K562 (cell line): ENCODE results near the gene TMEM72. TPM values are rescaled to one million over a fixed set of nuclear protein-coding genes. Genes with fewer than 3 reads are reported as not detected.

Source experiments
- ATAC-seq: fragments of 200-7000 bp; cut with Tn5 transposase; 3 replicates; pipeline ENCODE4 v1.9.1; 2020; ENCODE audit warnings: moderate library complexity
- BruUV-seq: library from RNA; stranded (reverse); fragments of 400-500 nt; replicated peaks from 2 replicates; lab custom pipeline; 2021; lab: Mats Ljungman, UMichigan
- CTCF ChIA-PET: fragments of 300-600 bp; formaldehyde crosslinking; extraction: SDS; loops from one replicate; lab custom pipeline; 2021; ENCODE audit warnings: low intra/inter-chr PET ratio; lab: Yijun Ruan, JAX
- POLR2A ChIA-PET: fragments of 300-600, 350-650 bp; sonication (Branson Sonifier 250); formaldehyde crosslinking; extraction: SDS; loops from one replicate; lab custom pipeline; 2021; ENCODE audit warnings: antibody characterized with exemption, inconsistent platforms; lab: Yijun Ruan, JAX
- DNase-seq, 4 experiments: peaks; one replicate each; pipeline versions ENCODE4 v3.0.0 to v3.0.0-alpha.2; 2011 to 2018; ENCODE audit warnings: low spot score in 3 of 4, mixed read lengths in 3 of 4; ENCODE audit errors: extremely low read depth in 1 of 4
- FAIRE-seq: peaks from 2 replicates; lab custom pipeline; 2011; peaks lifted over from hg19 to GRCh38; lab: Jason Lieb, UNC
- H2AFZ ChIP-seq: 2 replicates; pipeline ENCODE4 v1.6.0; 2011; ENCODE audit warnings: low read depth, low read length, control low read depth, inconsistent platforms
- H3K27ac ChIP-seq: fragments of 200-600 bp; 3 replicates; pipeline ENCODE4 v1.8.0; 2011; ENCODE audit warnings: low read depth, mild to moderate bottlenecking, control low read depth, inconsistent platforms, low read length, moderate library complexity, mixed read lengths; ENCODE audit errors: extremely low read depth
- H3K27me3 ChIP-seq, 2 experiments: fragments of 300-600 bp in 1 of 2; 2 replicates in 1 of 2; 3 replicates in 1 of 2; pipeline versions ENCODE4 v1.6.0 to v1.8.0; 2011; ENCODE audit warnings: inconsistent platforms in 2 of 2, low read length in 2 of 2, mild to moderate bottlenecking in 1 of 2, mixed read lengths in 1 of 2, moderate library complexity in 1 of 2; ENCODE audit not compliant: control insufficient read depth in 2 of 2, insufficient read depth in 2 of 2
- H3K36me3 ChIP-seq: fragments of 300-600 bp; 3 replicates; pipeline ENCODE4 v1.8.0; 2011; ENCODE audit warnings: mild to moderate bottlenecking, low read length, inconsistent platforms; ENCODE audit not compliant: control insufficient read depth, insufficient read depth
- H3K4me1 ChIP-seq, 2 experiments: fragments of 200-600 bp in 1 of 2; replicated peaks in 1 of 2; 2 replicates in 1 of 2; 3 replicates in 1 of 2; pipeline versions ENCODE4 v1.5.1 to v1.8.0; 2011; ENCODE audit warnings: inconsistent platforms in 2 of 2, low read length in 2 of 2, mild to moderate bottlenecking in 1 of 2, mixed read lengths in 1 of 2, moderate library complexity in 1 of 2; ENCODE audit not compliant: control insufficient read depth in 2 of 2, insufficient read depth in 2 of 2
- H3K4me2 ChIP-seq: 2 replicates; pipeline ENCODE4 v1.6.1; 2011; ENCODE audit warnings: low read length, control low read depth, inconsistent platforms, mixed read lengths; ENCODE audit not compliant: insufficient read depth
- H3K4me3 ChIP-seq: fragments of 200-600 bp; sonication (generic), shearing (Covaris generic); 2 replicates; pipeline ENCODE4 v1.5.1; 2016; ENCODE audit warnings: control low read depth, inconsistent platforms
- H3K79me2 ChIP-seq: fragments of 200-600 bp; 3 replicates; pipeline ENCODE4 v1.8.0; 2011; ENCODE audit warnings: low read length, inconsistent platforms; ENCODE audit not compliant: control insufficient read depth, insufficient read depth
- H3K9ac ChIP-seq, 2 experiments: 2 replicates each; pipeline versions ENCODE4 v1.6.0 to v1.6.1; 2011; ENCODE audit warnings: low read depth in 2 of 2, low read length in 2 of 2, control low read depth in 1 of 2, inconsistent platforms in 1 of 2, mild to moderate bottlenecking in 1 of 2, mixed read lengths in 1 of 2; ENCODE audit not compliant: insufficient read depth in 1 of 2
- H3K9me1 ChIP-seq: one replicate; pipeline ENCODE4 v1.6.0; 2011; ENCODE audit warnings: inconsistent platforms, mild to moderate bottlenecking, low read length, moderate library complexity; ENCODE audit not compliant: control insufficient read depth, insufficient read depth
- H3K9me3 ChIP-seq: replicated peaks from 2 replicates; pipeline ENCODE4 v1.5.1; 2011; ENCODE audit warnings: low read depth, low read length, inconsistent platforms; ENCODE audit not compliant: control insufficient read depth, insufficient read depth
- H4K20me1 ChIP-seq: replicated peaks from 2 replicates; pipeline ENCODE4 v1.6.1; 2011; ENCODE audit warnings: low read length, inconsistent platforms, mixed read lengths; ENCODE audit not compliant: control insufficient read depth, insufficient read depth
- CAMTA2 ChIP-seq: fragments of 250-450 bp; sonication (Bioruptor Pico); conservative IDR thresholded peaks from 2 replicates; pipeline ENCODE4 v1.5.1; 2022
- CCNT2 ChIP-seq: IDR thresholded peaks from 2 replicates; pipeline ENCODE4 v1.6.1; 2011; ENCODE audit warnings: borderline replicate concordance, low read depth, mild to moderate bottlenecking, moderate library complexity, mixed read lengths, low read length; ENCODE audit not compliant: insufficient read length; ENCODE audit errors: extremely low read depth
- EGR1 ChIP-seq: fragments of 450-650 bp; conservative IDR thresholded peaks from 2 replicates; pipeline ENCODE4 v1.6.1; 2017; ENCODE audit warnings: mild to moderate bottlenecking
- EWSR1 ChIP-seq: fragments of 450-650 bp; IDR thresholded peaks from 2 replicates; pipeline ENCODE4 v1.6.1; 2018; ENCODE audit warnings: borderline replicate concordance, mild to moderate bottlenecking, low read depth, moderate library complexity; ENCODE audit not compliant: partially characterized antibody
- FOXJ3 ChIP-seq: sonication (generic); formaldehyde crosslinking; IDR thresholded peaks from 2 replicates; pipeline ENCODE4 v1.4.0; 2020; ENCODE audit warnings: mild to moderate bottlenecking, missing genetic modification reagents
- HDGF ChIP-seq: fragments of 450-650 bp; IDR thresholded peaks from 2 replicates; pipeline ENCODE4 v1.6.1; 2016
- NEUROD1 ChIP-seq: fragments of 150-350 bp; IDR thresholded peaks from 2 replicates; pipeline ENCODE4 v1.6.1; 2014; ENCODE audit warnings: borderline replicate concordance, low read length, low read depth; ENCODE audit not compliant: partially characterized antibody
- POLR2AphosphoS5 ChIP-seq: IDR thresholded peaks from 2 replicates; pipeline ENCODE4 v1.6.1; 2011; ENCODE audit warnings: mild to moderate bottlenecking, low read depth, low read length, moderate library complexity; ENCODE audit not compliant: control insufficient read depth, insufficient read depth
- RBM14 ChIP-seq: fragments of 200-400 bp; formaldehyde crosslinking; IDR thresholded peaks from 2 replicates; pipeline ENCODE4 v1.6.1; 2018; ENCODE audit warnings: low read depth, mild to moderate bottlenecking, low read length, moderate library complexity, borderline replicate concordance; ENCODE audit not compliant: insufficient read depth
- RNF2 ChIP-seq: sonication (generic); IDR thresholded peaks from 2 replicates; pipeline ENCODE4 v1.6.1; 2016
- SMARCA5 ChIP-seq: fragments of 450-650 bp; IDR thresholded peaks from 2 replicates; pipeline ENCODE4 v1.6.1; 2016
- STAT5A ChIP-seq: IDR thresholded peaks from 2 replicates; pipeline ENCODE4 v1.6.1; 2012; ENCODE audit warnings: low read length, inconsistent platforms, borderline replicate concordance
- THAP12 ChIP-seq: fragments of 250-450 bp; sonication (Bioruptor Pico); IDR thresholded peaks from 2 replicates; pipeline ENCODE4 v1.9.0; 2021; ENCODE audit warnings: mild to moderate bottlenecking, inconsistent platforms
- TRIM28 ChIP-seq: fragments of 450-650 bp; IDR thresholded peaks from 2 replicates; pipeline ENCODE4 v1.6.1; 2017
- ZNF644 ChIP-seq: fragments of 200-800 bp; sonication (Bioruptor generic); IDR thresholded peaks from 2 replicates; pipeline ENCODE4 v1.6.1; 2016; ENCODE audit warnings: low read depth, missing genetic modification characterization, missing compliant biosample characterization
- WGBS: fragments of 100-300 bp; shearing (Covaris generic); methylation state at CpG from one replicate; pipeline ENCODE4 v1.1.6; 2016; ENCODE audit warnings: low coverage, mixed read lengths; ENCODE audit not compliant: insufficient coverage; ENCODE audit errors: missing lambda C conversion rate; 5-methylcytosine and 5-hydroxymethylcytosine counted together
- in situ Hi-C: fragments of 300-500 bp; cut with MboI; formaldehyde crosslinking; loops from 4 replicates; pipeline ENCODE4 v1.15.0; 2018; ENCODE audit warnings: inconsistent platforms, mixed read lengths
- intact Hi-C: fragments of 100-400 bp; cut with micrococcal nuclease; formaldehyde crosslinking; loops from 2 replicates; pipeline ENCODE4 v1.14.2; 2022
- polyA plus RNA-seq, 8 experiments: library from polyadenylated mRNA; depleted of rRNA in 4 of 8; stranded (reverse) in 5 of 8; unstranded in 3 of 8; fragments of >200 nt; fragmentation: Nextera tagmentation in 2 of 8; fragmentation: Illumina TruSeq in 1 of 8; extraction: Ambion mirVana in 2 of 8; extraction: Trizol in 1 of 8; gene quantifications; 2 replicates each; pipeline versions ENCODE4 v1.2.1 to v1.2.3, GENCODE V29; 2011 to 2014; ENCODE audit warnings: inconsistent platforms in 1 of 8, missing spikeins in 1 of 8
- total RNA-seq, 7 experiments: library from RNA; depleted of rRNA in 6 of 7; stranded (reverse); fragments of >200 nt in 6 of 7; fragmentation: Illumina TruSeq in 2 of 7; extraction: Trizol in 2 of 7; gene quantifications; 2 replicates each; pipeline versions ENCODE4 v1.2.1 to v1.2.3, GENCODE V29; 2011 to 2021; ENCODE audit warnings: low replicate concordance in 1 of 7

The TMEM72 gene
- total and polyA plus RNA-seq, 9 of the 15 experiments (the other 6 are each of a cell fraction or from before 2014, with no cell fraction given) = not detected

- no peaks in the 10 kb centered on the region for H3K36me3 ChIP-seq
- in situ Hi-C loops = no loop called here
- POLR2A ChIA-PET = no interaction called here
- peaks cover 0 to 3% of the 10 kb centered on the region in 2 experiments; a peak in 3 of 5 replicates for H3K27me3 ChIP-seq
- H3K4me2 ChIP-seq = no peak overlapping the region
- no peak overlapping the region for H3K4me3 ChIP-seq
- no peak for FAIRE-seq
- DNase-seq = no peak
- peaks cover 32 to 35% of the 10 kb centered on the region in 2 experiments for H3K4me1 ChIP-seq
- intact Hi-C loops = no loop called here
- no peak overlapping the region for H3K27ac ChIP-seq
- CTCF ChIA-PET = no interaction called here
- no peaks in the 10 kb centered on the region for H3K79me2 ChIP-seq
- peaks cover 3% of the 10 kb centered on the region for H3K9me1 ChIP-seq
- TF ChIP-seq EGR1 = no peak
- TF ChIP-seq SMARCA5 = no peak
- TF ChIP-seq RBM14 = no peak
- no peak for TF ChIP-seq CCNT2
- no peak for TF ChIP-seq HDGF
- peaks cover 3% of the 10 kb centered on the region; the same call in 1 of the 2 replicates for H4K20me1 ChIP-seq
- BruUV-seq = no TSS peak
- H3K9me3 ChIP-seq = no peaks in the 10 kb centered on the region
- no peak for ATAC-seq
- no peak overlapping the region for H3K9ac ChIP-seq
- 36% methylated on average over 2 of the region's 2 CpGs for WGBS
- no peak overlapping the region for H2AFZ ChIP-seq
Observed at GRCh38 chr10:44914891-44915290, 3.8 kb downstream of the TMEM72 start.

- Histone ChIP-seq H3K9me3 (no peaks in the 10 kb centered on the region), H3K4me2 (no peak overlapping the region), H3K27ac (no peak overlapping the region), H3K27me3 (peaks cover 0 to 15% of the 10 kb centered on the region in 2 experiments; a peak in 3 of 5 replicates), H3K4me1 (peaks cover 29% of the 10 kb centered on the region in 2 experiments), H2AFZ (no peak overlapping the region), H3K9ac (no peak overlapping the region), H4K20me1 (no peaks in the 10 kb centered on the region), H3K9me1 (peaks cover 3% of the 10 kb centered on the region), H3K36me3 (no peaks in the 10 kb centered on the region), H3K4me3 (no peak overlapping the region), H3K79me2 (no peaks in the 10 kb centered on the region)
- no peak for FAIRE-seq
- BruUV-seq = no TSS peak
- intact Hi-C loops = no loop called here
- DNase-seq = no peak
- in situ Hi-C loops = no loop called here
- ChIA-PET POLR2A (no interaction called here), CTCF (no interaction called here)
- ATAC-seq = no peak
- WGBS = 6% methylated on average over 2 of the region's 2 CpGs
- TF ChIP-seq NEUROD1 = no peak
- no peak for TF ChIP-seq STAT5A
- TF ChIP-seq CAMTA2 = no peak
- TF ChIP-seq EWSR1 = no peak
- TF ChIP-seq FOXJ3 (CRISPR knock-in tag) = no peak
- no peak for TF ChIP-seq POLR2AphosphoS5
- no peak for TF ChIP-seq TRIM28
- TF ChIP-seq THAP12 = no peak
- no peak for TF ChIP-seq RNF2
- TF ChIP-seq ZNF644 (tag) = no peak
Observed at GRCh38 chr10:44916429-44916828, 5.3 kb downstream of the TMEM72 start.
